Upper lobe of left lung (tissue), 4 donors: ENCODE results near the gene RBM4.

Experiments
- CTCF ChIP-seq, 6 experiments: fragments of 450-650 bp in 4 of 6; fragments of 200-600 bp in 2 of 6; sonication (generic) in 2 of 6; IDR thresholded peaks; one replicate each; pipeline ENCODE4 v1.5.1; 2016 to 2019; ENCODE audit warnings: antibody characterized with exemption in 6 of 6
- EP300 ChIP-seq, 4 donors: sonication (generic); formaldehyde crosslinking; IDR thresholded peaks; one replicate each; pipeline ENCODE4 v1.5.1; 2017; ENCODE audit warnings: antibody characterized with exemption in 4 of 4, control low read depth in 2 of 4

DNA sequence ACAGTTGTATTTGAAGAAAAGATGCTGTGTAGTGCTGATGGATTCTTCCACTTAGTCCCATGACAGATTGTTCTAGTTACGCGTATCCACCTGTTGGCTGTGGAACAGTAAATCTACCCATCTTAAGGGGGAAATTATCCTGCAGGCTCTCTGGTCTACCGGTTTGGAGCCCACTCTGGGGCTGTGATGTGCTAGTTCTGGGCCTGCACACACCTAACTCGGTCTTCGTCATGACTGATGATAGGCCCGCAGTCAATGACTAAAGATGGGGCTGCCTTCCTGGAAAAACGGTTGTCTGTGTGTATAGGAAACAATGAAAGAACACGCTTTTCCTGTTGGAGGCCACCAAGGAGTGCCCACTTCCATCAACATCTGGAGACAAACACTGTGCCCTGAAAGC lies 45.4 kb downstream of the RBM4 start:
- TF ChIP-seq CTCF (IDR thresholded peaks at IDR 0.05) (no peak), EP300 (IDR thresholded peaks at IDR 0.05) (no peak)
